ENCODE data around the gene MEIKIN. TPM values are rescaled to one million over a fixed set of nuclear protein-coding genes. Genes with fewer than 3 reads are reported as not detected.

MEIKIN gene
- total RNA-seq: not detected in 2 replicates

GRCh38 chr5:131945551-131946168 is at the start of gene MEIKIN:
Gene MEIKIN, minus strand, starts transcription at chr5:131945663. Its CDS starts 158 bp downstream, at chr5:131945505.
- DNase-seq (ENCODE audit: low read depth in 2 of 2): no peak

GRCh38 chr5:131994533-131995226 is 49.2 kb upstream of the MEIKIN start:
- no peak for DNase-seq (ENCODE audit: low read depth in 2 of 2)

GRCh38 chr5:131994090-131994489 is 48.6 kb upstream of the MEIKIN start:
- no peak for DNase-seq (ENCODE audit: low read depth in 2 of 2)

- DNase-seq (ENCODE audit: low read depth in 2 of 2): no peak
Measured at GRCh38 chr5:131993676-131994075, 48.2 kb upstream of the MEIKIN start.

GRCh38 chr5:131992370-131992769 is 46.9 kb upstream of the MEIKIN start:
- no peak for DNase-seq (ENCODE audit: low read depth in 2 of 2)

- no peak for DNase-seq (ENCODE audit: low read depth in 2 of 2)
Measured at GRCh38 chr5:131991593-131992324, 46.3 kb upstream of the MEIKIN start.

- no peak for DNase-seq (ENCODE audit: low read depth in 2 of 2)
Measured at GRCh38 chr5:131990716-131991115, 45.3 kb upstream of the MEIKIN start.

GRCh38 chr5:131988601-131989000 is 43.1 kb upstream of the MEIKIN start:
- no peak for DNase-seq (ENCODE audit: low read depth in 2 of 2)

- no peak for DNase-seq (ENCODE audit: low read depth in 2 of 2)
Measured at GRCh38 chr5:131987251-131987650, 41.8 kb upstream of the MEIKIN start.

GRCh38 chr5:131986161-131986912 is 40.9 kb upstream of the MEIKIN start:
- DNase-seq (ENCODE audit: low read depth in 2 of 2): no peak

GRCh38 chr5:131984956-131985665 is 39.6 kb upstream of the MEIKIN start:
- DNase-seq (ENCODE audit: low read depth in 2 of 2): no peak

- no peak for DNase-seq (ENCODE audit: low read depth in 2 of 2)
Measured at GRCh38 chr5:131983244-131983771, 37.8 kb upstream of the MEIKIN start.

GRCh38 chr5:131981516-131981915 is 36.1 kb upstream of the MEIKIN start:
- no peak for DNase-seq (ENCODE audit: low read depth in 2 of 2)

GRCh38 chr5:131980696-131981095 is 35.2 kb upstream of the MEIKIN start:
- no peak for DNase-seq (ENCODE audit: low read depth in 2 of 2)

- DNase-seq (ENCODE audit: low read depth in 2 of 2): no peak
Measured at GRCh38 chr5:131979816-131980215, 34.4 kb upstream of the MEIKIN start.

GRCh38 chr5:131977212-131977604 is 31.7 kb upstream of the MEIKIN start:
- peak in 1 of 2 donors; percentile 13 for DNase-seq (ENCODE audit: low read depth in 2 of 2)

GRCh38 chr5:131976414-131977211 is 31.1 kb upstream of the MEIKIN start:
- DNase-seq (ENCODE audit: low read depth in 2 of 2): no peak

- no peak for DNase-seq (ENCODE audit: low read depth in 2 of 2)
Measured at GRCh38 chr5:131974956-131975726, 29.7 kb upstream of the MEIKIN start.

- DNase-seq (ENCODE audit: low read depth in 2 of 2): no peak
Measured at GRCh38 chr5:131974622-131974955, 29.1 kb upstream of the MEIKIN start.
